T47D (cell line): Measurements from ENCODE around the gene NEDD1.

ENCODE experiments used
- DNase-seq, 2 experiments: peaks; one replicate each; pipeline versions ENCODE4 v3.0.0 to v3.0.0-alpha.2; 2011 to 2012; ENCODE audit warnings: low read depth in 1 of 2, low spot score in 1 of 2
- JUND ChIP-seq: IDR thresholded peaks from 2 replicates; pipeline ENCODE4 v1.6.1; 2012; ENCODE audit warnings: low read depth
- in situ Hi-C: cut with HindIII; loops from 2 replicates; pipeline ENCODE4 v1.10.0; 2016; ENCODE audit warnings: low sequenced_read_pairs, low pct_unique_long_range_greater_than_20kb

Gene NEDD1

GRCh38 chr12:96994900-96995299 is 87.8 kb downstream of the NEDD1 start:
- in situ Hi-C loops, result no loop called here

DNA sequence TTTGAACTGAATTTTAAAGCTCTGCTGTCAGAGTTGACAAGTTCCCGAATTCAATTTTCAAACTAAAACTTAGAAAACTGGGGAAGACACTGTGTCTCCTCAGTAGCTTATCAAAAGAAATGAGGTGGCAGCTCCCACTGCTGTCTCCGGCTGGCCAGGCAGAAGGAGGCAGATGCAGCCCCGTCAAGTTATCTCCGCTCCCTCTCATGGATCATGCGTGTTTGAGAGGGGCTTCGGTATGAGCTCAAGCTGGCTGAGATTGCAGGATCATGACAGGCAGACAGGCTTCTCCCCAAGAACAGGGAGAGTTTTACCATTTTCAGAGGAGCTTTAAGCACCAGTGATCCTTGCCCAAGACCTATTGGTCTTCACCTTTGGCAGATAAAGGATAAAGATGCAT is 88.8 kb downstream of the NEDD1 start:
- in situ Hi-C loops, result no loop called here
- DNase-seq, result no peak
- no peak for TF ChIP-seq JUND

More at GRCh38 chr12:96994900-96995299, 87.8 kb downstream of the NEDD1 start:
- no peak for TF ChIP-seq JUND
- no peak for DNase-seq

GRCh38 chr12:96997797-96998484 is 90.9 kb downstream of the NEDD1 start:
- TF ChIP-seq JUND, result no peak
- DNase-seq, result no peak
- in situ Hi-C loops, result no loop called here

GRCh38 chr12:97003276-97003675 is 96.2 kb downstream of the NEDD1 start:
- TF ChIP-seq JUND, result no peak
- in situ Hi-C loops, result no loop called here
- no peak for DNase-seq
